Bronchial epithelial cell (primary cell): ENCODE results near the gene HOMEZ. TPM values are rescaled to one million over a fixed set of nuclear protein-coding genes. Genes with fewer than 3 reads are reported as not detected.

ENCODE experiments used
- DNase-seq: peaks from one replicate; pipeline ENCODE4 v3.0.0-alpha.2; 2010; ENCODE audit warnings: low read depth
- FAIRE-seq: peaks from 2 replicates; lab custom pipeline; 2011; peaks lifted over from hg19 to GRCh38; lab: Jason Lieb, UNC
- H3K27me3 ChIP-seq: 2 replicates; pipeline ENCODE4 v1.5.1; 2011; ENCODE audit warnings: low read length; ENCODE audit not compliant: control insufficient read depth, insufficient read depth
- H3K36me3 ChIP-seq: 2 replicates; pipeline ENCODE4 v1.5.1; 2011; ENCODE audit warnings: low read length; ENCODE audit not compliant: control insufficient read depth, insufficient read depth
- H3K4me3 ChIP-seq: 2 replicates; pipeline ENCODE4 v1.5.1; 2011; ENCODE audit warnings: mild to moderate bottlenecking, low read depth, low read length, control low read depth
- total RNA-seq: library from RNA; depleted of rRNA; stranded (reverse); fragments of >200 nt; gene quantifications from 2 replicates; pipeline ENCODE4 v1.2.1, GENCODE V29; 2014
- TF ChIP-seq, protein P1 (sequence below): IDR thresholded peaks from 2 replicates; pipeline ENCODE4 v1.5.1; 2011; ENCODE audit warnings: mild to moderate bottlenecking, moderate library complexity, low read length, control low read depth, inconsistent platforms; ENCODE audit not compliant: insufficient read depth, severe bottlenecking

Gene HOMEZ
- total RNA-seq, 1 donor from 2014 or later, result 5.0 TPM

DNA sequence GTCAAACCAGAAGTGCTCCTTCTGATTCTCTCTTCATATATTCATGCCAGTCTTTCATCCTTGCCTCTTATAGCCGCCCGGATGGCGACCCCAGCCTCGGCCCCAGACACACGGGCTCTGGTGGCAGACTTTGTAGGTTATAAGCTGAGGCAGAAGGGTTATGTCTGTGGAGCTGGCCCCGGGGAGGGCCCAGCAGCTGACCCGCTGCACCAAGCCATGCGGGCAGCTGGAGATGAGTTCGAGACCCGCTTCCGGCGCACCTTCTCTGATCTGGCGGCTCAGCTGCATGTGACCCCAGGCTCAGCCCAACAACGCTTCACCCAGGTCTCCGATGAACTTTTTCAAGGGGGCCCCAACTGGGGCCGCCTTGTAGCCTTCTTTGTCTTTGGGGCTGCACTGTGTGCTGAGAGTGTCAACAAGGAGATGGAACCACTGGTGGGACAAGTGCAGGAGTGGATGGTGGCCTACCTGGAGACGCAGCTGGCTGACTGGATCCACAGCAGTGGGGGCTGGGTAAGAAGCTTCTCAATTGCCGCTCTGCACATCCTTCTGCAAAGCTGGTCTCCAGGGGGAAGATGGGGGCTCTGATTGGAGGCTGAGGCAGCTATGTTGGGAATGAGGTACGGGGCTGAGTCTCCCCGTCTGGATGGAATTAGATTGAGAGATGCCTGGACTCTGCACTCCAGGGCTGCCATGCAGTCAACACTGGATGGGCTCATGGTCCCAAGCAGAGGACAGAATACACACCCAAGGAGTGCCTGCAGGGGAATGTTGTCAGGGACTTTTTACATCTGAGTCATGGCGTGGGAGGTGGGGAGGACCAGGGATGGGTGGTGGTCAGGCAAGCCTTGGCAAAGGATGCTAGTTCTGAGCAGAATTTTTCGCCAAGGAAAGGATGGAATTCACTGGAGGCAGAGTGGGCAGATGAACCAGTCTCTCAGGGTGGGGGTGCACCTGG is 22.0 kb upstream of the HOMEZ start:
- no peak for FAIRE-seq
- Histone ChIP-seq H3K4me3 (peak overlapping the region; percentile 52), H3K36me3 (peaks cover 20% of the 10 kb centered on the region), H3K27me3 (no peaks in the 10 kb centered on the region)
- TF ChIP-seq, protein P1, sequence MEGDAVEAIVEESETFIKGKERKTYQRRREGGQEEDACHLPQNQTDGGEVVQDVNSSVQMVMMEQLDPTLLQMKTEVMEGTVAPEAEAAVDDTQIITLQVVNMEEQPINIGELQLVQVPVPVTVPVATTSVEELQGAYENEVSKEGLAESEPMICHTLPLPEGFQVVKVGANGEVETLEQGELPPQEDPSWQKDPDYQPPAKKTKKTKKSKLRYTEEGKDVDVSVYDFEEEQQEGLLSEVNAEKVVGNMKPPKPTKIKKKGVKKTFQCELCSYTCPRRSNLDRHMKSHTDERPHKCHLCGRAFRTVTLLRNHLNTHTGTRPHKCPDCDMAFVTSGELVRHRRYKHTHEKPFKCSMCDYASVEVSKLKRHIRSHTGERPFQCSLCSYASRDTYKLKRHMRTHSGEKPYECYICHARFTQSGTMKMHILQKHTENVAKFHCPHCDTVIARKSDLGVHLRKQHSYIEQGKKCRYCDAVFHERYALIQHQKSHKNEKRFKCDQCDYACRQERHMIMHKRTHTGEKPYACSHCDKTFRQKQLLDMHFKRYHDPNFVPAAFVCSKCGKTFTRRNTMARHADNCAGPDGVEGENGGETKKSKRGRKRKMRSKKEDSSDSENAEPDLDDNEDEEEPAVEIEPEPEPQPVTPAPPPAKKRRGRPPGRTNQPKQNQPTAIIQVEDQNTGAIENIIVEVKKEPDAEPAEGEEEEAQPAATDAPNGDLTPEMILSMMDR, result no peak
- DNase-seq, result peak; percentile 85

DNA sequence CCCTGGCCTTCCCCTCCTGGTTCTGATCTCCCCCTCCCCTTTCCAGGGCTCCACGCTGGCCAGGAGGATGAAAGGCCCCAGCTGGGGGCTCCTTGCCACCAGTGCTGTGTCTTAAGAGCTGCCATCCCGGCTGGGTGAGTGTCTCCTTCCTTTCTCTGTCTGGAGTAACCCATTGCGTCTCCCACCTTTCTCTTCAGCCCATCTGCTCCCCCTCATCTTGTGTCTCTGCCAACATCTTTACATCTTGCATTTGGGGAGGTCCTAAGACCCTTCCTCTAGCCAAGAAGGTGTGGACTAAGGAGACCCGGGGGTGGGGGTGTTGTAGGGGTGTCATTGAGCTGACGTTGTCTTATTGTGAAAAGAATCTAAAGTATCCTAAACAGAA is 21.2 kb upstream of the HOMEZ start:
- no peak for DNase-seq
- H3K4me3 ChIP-seq, result peak overlapping the region; percentile 52
- H3K27me3 ChIP-seq, result no peaks in the 10 kb centered on the region
- no peak for FAIRE-seq
- peaks cover 20% of the 10 kb centered on the region for H3K36me3 ChIP-seq
- TF ChIP-seq, protein P1, result no peak

DNA sequence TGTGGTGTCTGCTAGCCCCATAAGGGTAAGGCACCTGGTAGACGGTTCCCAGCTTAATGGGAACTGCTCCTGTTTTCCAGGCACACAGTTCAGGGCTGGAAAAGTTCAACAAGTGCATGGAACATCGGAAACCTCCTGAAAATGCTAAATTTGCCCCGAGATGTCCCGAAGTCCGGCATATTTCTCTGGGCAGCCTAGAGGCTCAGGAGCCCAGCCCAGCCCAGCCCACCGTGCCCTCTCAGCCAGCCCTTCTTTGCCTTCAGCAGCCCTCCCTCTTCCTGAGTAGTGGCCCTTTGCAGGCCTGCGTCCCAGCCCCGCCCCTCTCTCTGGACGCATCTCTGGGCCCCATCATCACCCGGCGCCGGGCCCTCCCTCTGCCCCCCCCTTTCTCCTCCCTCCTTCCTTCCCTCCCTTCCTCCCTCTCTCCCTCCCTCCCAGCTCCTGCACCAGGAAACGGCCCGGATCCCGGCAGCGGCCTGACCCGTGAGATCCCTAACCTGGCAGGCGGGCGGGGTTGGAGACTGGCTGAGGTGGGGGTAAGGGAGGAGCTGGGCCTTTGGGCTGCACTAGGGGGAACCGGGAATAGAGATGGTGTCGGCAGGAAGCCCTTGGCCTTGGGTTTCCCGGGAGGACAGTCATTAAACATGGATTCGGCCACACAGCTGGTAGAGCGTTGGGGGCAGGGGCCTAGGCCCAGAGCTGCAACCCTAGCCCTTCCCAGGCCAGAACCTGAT is 20.6 kb upstream of the HOMEZ start, which contains the start of gene BCL2L2:
Gene BCL2L2 (plus strand): TSS at position 422 of the 734 bp plus-strand sequence. CDS start 935 bp downstream, outside the sequence.
- FAIRE-seq (no peak), DNase-seq (peak; percentile 80)
- no peaks in the 10 kb centered on the region for H3K27me3 ChIP-seq
- TF ChIP-seq, protein P1, result no peak
- peaks cover 19% of the 10 kb centered on the region for H3K36me3 ChIP-seq
- H3K4me3 ChIP-seq, result peak within 1 kb of the TSS; percentile 52

DNA sequence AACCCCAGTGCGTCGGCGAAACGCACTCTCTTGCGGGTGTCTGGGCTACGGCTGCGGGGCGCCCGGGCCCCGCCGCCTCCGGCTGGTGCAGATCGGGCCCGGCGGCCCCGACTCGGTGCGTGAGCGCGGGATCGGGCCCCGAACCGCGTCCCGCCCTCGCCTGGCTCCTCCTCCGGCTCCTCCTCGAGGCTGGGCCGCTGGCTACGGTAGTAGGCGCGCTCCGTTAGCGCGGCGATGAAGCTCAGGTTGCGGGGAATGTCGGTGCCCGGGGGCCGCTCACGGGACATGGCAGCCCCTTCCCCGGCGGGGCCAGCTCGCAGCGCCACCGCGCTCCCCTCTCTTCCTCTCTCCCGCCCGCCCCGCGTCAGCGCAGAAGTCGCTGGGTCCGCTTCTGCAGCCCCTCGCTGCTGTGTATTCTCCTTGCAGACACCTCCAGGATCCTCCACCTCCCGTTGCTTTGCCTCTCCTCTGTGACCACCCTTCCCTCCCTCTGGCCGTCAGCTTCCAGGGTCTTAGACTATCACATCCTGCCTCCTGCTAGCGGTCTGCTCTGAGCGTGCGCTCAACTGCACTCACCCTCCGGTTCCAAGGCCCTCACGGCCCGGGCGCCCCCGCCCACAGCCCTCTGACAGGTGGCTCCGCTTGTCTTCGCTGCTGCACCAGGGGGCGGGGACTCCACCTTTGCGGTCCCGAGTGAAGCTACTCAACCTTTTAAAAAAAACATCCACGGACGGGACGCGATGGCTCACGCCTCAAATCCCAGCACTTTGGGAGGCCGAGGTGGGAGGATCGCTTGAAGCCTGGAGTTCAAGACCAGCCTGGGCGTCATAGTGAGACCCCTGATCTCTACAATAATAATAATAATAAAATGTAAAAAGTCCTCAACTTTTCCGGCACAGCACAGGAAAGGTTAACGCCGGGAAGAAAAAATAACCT is 16.6 kb upstream of the HOMEZ start, which contains the start of gene PPP1R3E:
Gene PPP1R3E (minus strand): TSS at position 570 of the 936 bp plus-strand sequence. CDS start 283 bp downstream, at position 287.
- FAIRE-seq (no peak), DNase-seq (peak; percentile 35)
- Histone ChIP-seq H3K4me3 (peak within 1 kb of the TSS; percentile 55), H3K36me3 (peaks cover 1% of the 10 kb centered on the region), H3K27me3 (no peaks in the 10 kb centered on the region)
- TF ChIP-seq, protein P1, result no peak

DNA sequence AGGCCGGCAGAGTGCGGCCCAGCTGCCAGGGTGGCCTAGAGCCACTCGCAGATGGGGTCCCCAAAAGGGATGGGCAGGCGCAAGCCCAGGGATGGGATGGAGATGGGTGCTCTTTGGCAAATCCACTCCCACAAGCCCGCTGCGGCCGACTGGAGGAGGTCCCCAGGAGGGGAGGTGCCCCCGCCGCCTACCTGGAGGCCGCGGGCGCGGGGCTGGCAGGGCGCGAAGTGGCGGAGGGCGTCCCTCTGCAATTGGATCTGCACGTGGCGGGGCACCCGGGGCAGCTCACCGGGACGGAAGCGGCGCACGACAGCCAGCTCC is 16.0 kb upstream of the HOMEZ start:
- no peak for DNase-seq
- Histone ChIP-seq H3K36me3 (peaks cover 1% of the 10 kb centered on the region), H3K27me3 (no peaks in the 10 kb centered on the region), H3K4me3 (peak overlapping the region; percentile 55)
- TF ChIP-seq, protein P1, result no peak
- no peak for FAIRE-seq
